Uterus (tissue), 2 donors: ENCODE results near the gene DUSP7.

ENCODE experiments used
- CTCF ChIP-seq, 4 experiments: fragments of 200-600 bp in 2 of 4; fragments of 450-650 bp in 2 of 4; sonication (generic) in 2 of 4; IDR thresholded peaks; one replicate each; pipeline ENCODE4 v1.5.1; 2016 to 2019; ENCODE audit warnings: antibody characterized with exemption in 4 of 4, mild to moderate bottlenecking in 2 of 4, moderate library complexity in 1 of 4
- POLR2A ChIP-seq, 2 donors: fragments of 450-650 bp; IDR thresholded peaks; one replicate each; pipeline ENCODE4 v1.6.1; 2016; ENCODE audit warnings: antibody characterized with exemption in 2 of 2, mild to moderate bottlenecking in 1 of 2, moderate library complexity in 1 of 2

GRCh38 chr3:52034212-52034611 is 22.2 kb downstream of the DUSP7 start:
- TF ChIP-seq CTCF (IDR thresholded peaks at IDR 0.05) (no peak), POLR2A (IDR thresholded peaks at IDR 0.05) (no peak)
